PFSK-1 (cell line): ENCODE measurements around the gene ACSS2.

Experiments
- POLR2AphosphoS5 ChIP-seq: IDR thresholded peaks from 2 replicates; pipeline ENCODE4 v1.6.1; 2012; ENCODE audit warnings: low read depth, mild to moderate bottlenecking, control low read depth, low read length, moderate library complexity
- TAF1 ChIP-seq: IDR thresholded peaks from 2 replicates; pipeline ENCODE4 v1.6.1; 2012; ENCODE audit warnings: low read length, control low read depth, borderline replicate concordance; ENCODE audit not compliant: insufficient read depth

DNA sequence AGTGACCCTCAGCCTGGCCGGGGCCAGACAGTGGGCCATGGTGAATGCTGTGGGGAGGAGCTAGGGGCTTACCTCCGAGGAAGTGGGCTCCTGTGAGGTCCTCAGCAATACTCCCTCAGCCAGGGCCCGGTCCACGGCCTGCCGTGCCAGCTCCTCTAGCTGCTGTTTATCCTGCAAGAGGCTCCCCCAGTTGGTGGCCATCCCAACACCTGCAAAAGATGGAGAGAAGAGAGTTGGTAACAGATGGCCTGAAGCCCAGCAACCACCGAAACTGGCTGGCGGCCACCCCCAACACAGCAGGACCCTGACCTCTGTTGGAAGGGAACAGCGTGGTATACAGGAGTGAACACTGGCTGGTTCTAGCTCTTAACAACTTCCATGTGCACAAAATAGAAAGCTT lies 75.2 kb downstream of the ACSS2 start:
- TF ChIP-seq TAF1 (no peak), POLR2AphosphoS5 (no peak)
